GM12878 (cell line): ENCODE data around the gene GTF3A. TPM values are rescaled to one million over a fixed set of nuclear protein-coding genes. Genes with fewer than 3 reads are reported as not detected.

Experiments
- ATAC-seq: fragments of 200-7000 bp; cut with Tn5 transposase; 3 replicates; pipeline ENCODE4 v1.9.1; 2020; ENCODE audit warnings: mild to moderate bottlenecking, moderate library complexity
- BruUV-seq: library from RNA; stranded (reverse); fragments of 400-500 nt; replicated peaks from 2 replicates; lab custom pipeline; 2021; lab: Mats Ljungman, UMichigan
- CTCF ChIA-PET: fragments of 300-600 bp; sonication (Branson Sonifier 250); formaldehyde crosslinking; extraction: SDS; loops from one replicate; lab custom pipeline; 2021; ENCODE audit warnings: inconsistent platforms; lab: Yijun Ruan, JAX
- POLR2A ChIA-PET: fragments of 350-600 bp; formaldehyde crosslinking; extraction: SDS; loops from one replicate; lab custom pipeline; 2021; ENCODE audit warnings: inconsistent platforms; lab: Charles Lee
- RAD21 ChIA-PET: fragments of 300-600 bp; sonication (Branson Sonifier 250); formaldehyde crosslinking; loops from one replicate; lab custom pipeline; 2023; ENCODE audit warnings: antibody characterized with exemption; ENCODE audit not compliant: unreplicated experiment; lab: Charles Lee
- SMC1A ChIA-PET: fragments of 300-600 bp; sonication (Branson Sonifier 250); formaldehyde crosslinking; loops from one replicate; lab custom pipeline; 2023; ENCODE audit not compliant: unreplicated experiment, uncharacterized antibody; lab: Charles Lee
- DNase-seq: peaks from one replicate; pipeline ENCODE4 v3.0.0-alpha.2; 2011; ENCODE audit warnings: low read depth, low spot score
- FAIRE-seq: peaks from 3 replicates; lab custom pipeline; 2011; peaks lifted over from hg19 to GRCh38; lab: Jason Lieb, UNC
- H2AFZ ChIP-seq: 2 replicates; pipeline ENCODE4 v1.6.0; 2011; ENCODE audit warnings: low read depth, low read length, control low read depth; ENCODE audit not compliant: control insufficient read depth
- H3K27ac ChIP-seq: 2 replicates; pipeline ENCODE4 v1.5.1; 2011; ENCODE audit warnings: control low read depth; ENCODE audit not compliant: control insufficient read depth, insufficient read depth
- H3K27me3 ChIP-seq, 2 experiments: replicated peaks in 1 of 2; 2 replicates each; pipeline versions ENCODE4 v1.6.0 to v1.6.1; 2011; ENCODE audit warnings: low read length in 1 of 2; ENCODE audit not compliant: control insufficient read depth in 2 of 2, insufficient read depth in 2 of 2
- H3K36me3 ChIP-seq, 2 experiments: 2 replicates each; pipeline ENCODE4 v1.5.1; 2011; ENCODE audit warnings: low read length in 1 of 2; ENCODE audit not compliant: control insufficient read depth in 2 of 2, insufficient read depth in 2 of 2
- H3K4me1 ChIP-seq: 2 replicates; pipeline ENCODE4 v1.6.1; 2011; ENCODE audit warnings: mild to moderate bottlenecking, low read length, moderate library complexity, mixed read lengths; ENCODE audit not compliant: control insufficient read depth, insufficient read depth
- H3K4me2 ChIP-seq: 2 replicates; pipeline ENCODE4 v1.6.0; 2011; ENCODE audit warnings: control low read depth; ENCODE audit not compliant: control insufficient read depth, insufficient read depth
- H3K4me3 ChIP-seq: fragments of 200-600 bp; sonication (generic); 2 replicates; pipeline ENCODE4 v1.5.1; 2016
- H3K79me2 ChIP-seq: 2 replicates; pipeline ENCODE4 v1.6.0; 2011; ENCODE audit warnings: low read length; ENCODE audit not compliant: control insufficient read depth, insufficient read depth
- H3K9ac ChIP-seq: 2 replicates; pipeline ENCODE4 v1.8.0; 2011; ENCODE audit warnings: low read length, control low read depth, mixed read lengths; ENCODE audit not compliant: control insufficient read depth, insufficient read depth
- H3K9me3 ChIP-seq: replicated peaks from 3 replicates; pipeline ENCODE4 v1.5.1; 2011; ENCODE audit warnings: mild to moderate bottlenecking, low read length; ENCODE audit not compliant: control insufficient read depth, insufficient read depth
- H4K20me1 ChIP-seq: 2 replicates; pipeline ENCODE4 v1.6.0; 2011; ENCODE audit not compliant: control insufficient read depth, insufficient read depth
- CBX3 ChIP-seq: fragments of 200-600 bp; sonication (generic); IDR thresholded peaks from 2 replicates; pipeline ENCODE4 v1.6.1; 2016; ENCODE audit warnings: low read depth, borderline replicate concordance
- CHD4 ChIP-seq: fragments of 200-600 bp; sonication (generic); IDR thresholded peaks from 2 replicates; pipeline ENCODE4 v1.6.1; 2016; ENCODE audit warnings: mild to moderate bottlenecking
- GABPA ChIP-seq: IDR thresholded peaks from 2 replicates; pipeline ENCODE4 v1.6.1; 2014; ENCODE audit warnings: antibody characterized with exemption, low read depth, mild to moderate bottlenecking, inconsistent platforms
- NFYA ChIP-seq: IDR thresholded peaks from 2 replicates; pipeline ENCODE4 v1.6.1; 2011; ENCODE audit warnings: low read depth, mild to moderate bottlenecking, low read length, improper control_type of control experiment, borderline replicate concordance
- NR2C2 ChIP-seq: IDR thresholded peaks from 2 replicates; pipeline ENCODE4 v1.6.1; 2011; ENCODE audit warnings: borderline replicate concordance, low read depth; ENCODE audit not compliant: control insufficient read depth, insufficient read length
- POLR2A ChIP-seq: IDR thresholded peaks from 2 replicates; pipeline ENCODE4 v1.6.1; 2011; ENCODE audit warnings: low read depth, mild to moderate bottlenecking, low read length
- RUNX3 ChIP-seq: IDR thresholded peaks from 2 replicates; pipeline ENCODE4 v1.6.1; 2012; ENCODE audit warnings: low read length, inconsistent platforms
- SMARCA5 ChIP-seq: fragments of 450-650 bp; IDR thresholded peaks from 2 replicates; pipeline ENCODE4 v1.6.1; 2017; ENCODE audit warnings: mild to moderate bottlenecking
- SREBF1 ChIP-seq: IDR thresholded peaks from 2 replicates; pipeline ENCODE4 v1.6.1; 2012; ENCODE audit warnings: mild to moderate bottlenecking, low read length
- SUPT20H ChIP-seq: IDR thresholded peaks from 2 replicates; pipeline ENCODE4 v1.6.1; 2011; ENCODE audit warnings: low read depth, mild to moderate bottlenecking, low read length, moderate library complexity, borderline replicate concordance; ENCODE audit not compliant: control insufficient read depth
- SUZ12 ChIP-seq: fragments of 200-600 bp; sonication (generic); IDR thresholded peaks from one replicate; pipeline ENCODE4 v1.6.1; 2018; ENCODE audit warnings: antibody characterized with exemption, mild to moderate bottlenecking; ENCODE audit not compliant: unreplicated experiment
- YBX1 ChIP-seq: fragments of 450-650 bp; IDR thresholded peaks from 2 replicates; pipeline ENCODE4 v1.6.1; 2016; ENCODE audit warnings: antibody characterized with exemption
- ZSCAN29 ChIP-seq: fragments of 450-650 bp; IDR thresholded peaks from 2 replicates; pipeline ENCODE4 v1.6.1; 2017; ENCODE audit warnings: mild to moderate bottlenecking, moderate library complexity
- WGBS: methylation state at CpG from one replicate; pipeline ENCODE4 v1.1.6; 2016; ENCODE audit warnings: low lambda C conversion rate; ENCODE audit not compliant: insufficient replicate concordance, insufficient coverage; ENCODE audit errors: missing lambda C conversion rate; 5-methylcytosine and 5-hydroxymethylcytosine counted together
- in situ Hi-C: fragments of 300-500 bp; cut with MboI; formaldehyde crosslinking; loops from 9 replicates; pipeline ENCODE4 v1.14.3; 2018; ENCODE audit warnings: mixed read lengths
- intact Hi-C: fragments of 100-400 bp; cut with micrococcal nuclease; formaldehyde crosslinking; loops from one replicate; pipeline ENCODE4 v1.14.2; 2022; ENCODE audit not compliant: unreplicated experiment
- polyA plus RNA-seq, 11 experiments: library from polyadenylated mRNA; depleted of rRNA in 4 of 11; unstranded in 6 of 11; stranded (reverse) in 5 of 11; fragments of >200 nt; fragmentation: Nextera tagmentation in 4 of 11; fragmentation: Illumina TruSeq in 1 of 11; extraction: Ambion mirVana in 4 of 11; extraction: Trizol in 1 of 11; gene quantifications; 1 replicate in 1 of 11; 2 replicates in 10 of 11; pipeline versions ENCODE4 v1.2.1 to v1.2.3, GENCODE V29; 2011 to 2016; ENCODE audit warnings: inconsistent platforms in 2 of 11, missing spikeins in 2 of 11, low read depth in 1 of 11
- total RNA-seq, 4 experiments: library from RNA; depleted of rRNA in 3 of 4; stranded (reverse); fragments of >200 nt in 3 of 4; fragmentation: Illumina TruSeq in 1 of 4; extraction: Trizol in 1 of 4; gene quantifications; 2 replicates each; pipeline versions ENCODE4 v1.2.1 to v1.2.3, GENCODE V29; 2013 to 2021
- TF ChIP-seq, protein P1 (sequence below): IDR thresholded peaks from 2 replicates; pipeline ENCODE4 v1.6.1; 2012; ENCODE audit warnings: improper control_type of control experiment, low read depth, low read length; ENCODE audit not compliant: insufficient replicate concordance
- TF ChIP-seq, protein P2 (sequence below): IDR thresholded peaks from 2 replicates; pipeline ENCODE4 v1.6.1; 2011; ENCODE audit warnings: borderline replicate concordance, low read depth, mild to moderate bottlenecking, moderate library complexity, low read length; ENCODE audit not compliant: insufficient read depth, poor library complexity, severe bottlenecking
- TF ChIP-seq, protein P3 (sequence below): fragments of 150-350 bp; IDR thresholded peaks from 2 replicates; pipeline ENCODE4 v1.6.1; 2016; ENCODE audit warnings: low read depth, low read length

GTF3A gene
- total and polyA plus RNA-seq, 10 of the 15 experiments (the other 5 are each of a cell fraction or from before 2014, with no cell fraction given): 74.2 to 524 (median 216) TPM

DNA sequence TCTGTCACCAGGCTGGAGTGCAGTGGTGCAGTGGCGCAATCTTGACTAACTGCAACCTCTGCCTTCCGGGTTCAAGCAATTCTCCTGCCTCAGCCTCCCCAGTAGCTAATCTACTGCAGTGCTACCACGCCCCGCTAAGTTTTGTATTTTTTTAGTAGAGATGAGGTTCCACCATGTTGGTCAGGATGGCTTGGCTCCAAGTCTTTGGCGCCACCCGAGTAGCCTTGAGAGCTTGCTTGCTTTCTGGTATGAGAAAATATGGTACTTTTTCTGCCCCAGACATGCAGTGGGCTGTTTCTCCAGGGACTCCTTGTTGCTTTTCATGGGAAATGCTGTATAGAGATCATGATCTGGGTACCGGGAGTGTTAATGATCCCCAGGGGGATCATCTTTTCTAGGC is 34.5 kb upstream of the GTF3A start (continued):
- TF ChIP-seq, protein P1, sequence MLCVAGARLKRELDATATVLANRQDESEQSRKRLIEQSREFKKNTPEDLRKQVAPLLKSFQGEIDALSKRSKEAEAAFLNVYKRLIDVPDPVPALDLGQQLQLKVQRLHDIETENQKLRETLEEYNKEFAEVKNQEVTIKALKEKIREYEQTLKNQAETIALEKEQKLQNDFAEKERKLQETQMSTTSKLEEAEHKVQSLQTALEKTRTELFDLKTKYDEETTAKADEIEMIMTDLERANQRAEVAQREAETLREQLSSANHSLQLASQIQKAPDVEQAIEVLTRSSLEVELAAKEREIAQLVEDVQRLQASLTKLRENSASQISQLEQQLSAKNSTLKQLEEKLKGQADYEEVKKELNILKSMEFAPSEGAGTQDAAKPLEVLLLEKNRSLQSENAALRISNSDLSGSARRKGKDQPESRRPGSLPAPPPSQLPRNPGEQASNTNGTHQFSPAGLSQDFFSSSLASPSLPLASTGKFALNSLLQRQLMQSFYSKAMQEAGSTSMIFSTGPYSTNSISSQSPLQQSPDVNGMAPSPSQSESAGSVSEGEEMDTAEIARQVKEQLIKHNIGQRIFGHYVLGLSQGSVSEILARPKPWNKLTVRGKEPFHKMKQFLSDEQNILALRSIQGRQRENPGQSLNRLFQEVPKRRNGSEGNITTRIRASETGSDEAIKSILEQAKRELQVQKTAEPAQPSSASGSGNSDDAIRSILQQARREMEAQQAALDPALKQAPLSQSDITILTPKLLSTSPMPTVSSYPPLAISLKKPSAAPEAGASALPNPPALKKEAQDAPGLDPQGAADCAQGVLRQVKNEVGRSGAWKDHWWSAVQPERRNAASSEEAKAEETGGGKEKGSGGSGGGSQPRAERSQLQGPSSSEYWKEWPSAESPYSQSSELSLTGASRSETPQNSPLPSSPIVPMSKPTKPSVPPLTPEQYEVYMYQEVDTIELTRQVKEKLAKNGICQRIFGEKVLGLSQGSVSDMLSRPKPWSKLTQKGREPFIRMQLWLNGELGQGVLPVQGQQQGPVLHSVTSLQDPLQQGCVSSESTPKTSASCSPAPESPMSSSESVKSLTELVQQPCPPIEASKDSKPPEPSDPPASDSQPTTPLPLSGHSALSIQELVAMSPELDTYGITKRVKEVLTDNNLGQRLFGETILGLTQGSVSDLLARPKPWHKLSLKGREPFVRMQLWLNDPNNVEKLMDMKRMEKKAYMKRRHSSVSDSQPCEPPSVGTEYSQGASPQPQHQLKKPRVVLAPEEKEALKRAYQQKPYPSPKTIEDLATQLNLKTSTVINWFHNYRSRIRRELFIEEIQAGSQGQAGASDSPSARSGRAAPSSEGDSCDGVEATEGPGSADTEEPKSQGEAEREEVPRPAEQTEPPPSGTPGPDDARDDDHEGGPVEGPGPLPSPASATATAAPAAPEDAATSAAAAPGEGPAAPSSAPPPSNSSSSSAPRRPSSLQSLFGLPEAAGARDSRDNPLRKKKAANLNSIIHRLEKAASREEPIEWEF: no peak
- TF ChIP-seq SMARCA5 (no peak), NFYA (no peak), NR2C2 (no peak), SREBF1 (no peak), SUPT20H (no peak), YBX1 (no peak), CBX3 (no peak)

DNA sequence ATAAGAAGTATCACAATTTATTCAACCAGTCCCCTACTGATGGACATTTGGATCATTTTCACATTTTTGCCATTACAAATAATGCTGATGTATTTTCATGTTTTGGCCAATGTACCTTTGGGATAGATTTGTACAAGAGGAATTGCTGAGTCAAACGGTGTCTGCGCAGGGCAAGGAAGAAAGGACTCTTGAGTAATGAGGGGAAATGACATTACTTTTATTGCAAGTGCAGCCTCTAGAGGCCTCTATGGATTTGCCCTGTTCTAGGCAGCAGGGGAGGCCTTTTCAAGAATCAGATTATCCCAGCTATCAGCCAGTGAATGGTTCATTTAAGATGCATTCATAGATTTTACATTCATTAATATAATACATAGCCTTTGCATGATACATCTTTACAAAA is 32.9 kb upstream of the GTF3A start:
- Histone ChIP-seq H3K9ac (no peak overlapping the region), H4K20me1 (no peaks in the 10 kb centered on the region), H3K4me2 (no peak overlapping the region), H3K4me3 (no peak overlapping the region), H3K9me3 (no peaks in the 10 kb centered on the region), H3K36me3 (no peaks in the 10 kb centered on the region), H3K27ac (no peak overlapping the region), H3K79me2 (no peaks in the 10 kb centered on the region), H3K27me3 (no peaks in the 10 kb centered on the region), H3K4me1 (no peaks in the 10 kb centered on the region), H2AFZ (no peak overlapping the region)
- WGBS: 77% methylated on average over 2 of the region's 2 CpGs
- in situ Hi-C loops: no loop called here
- ChIA-PET CTCF (interaction anchor here (0.6 to 0.9 kb wide), 3 partner anchors 10 to 437 kb away, joined by 3 to 4 read pairs (median 3); no protein-coding TSS in a partner anchor), SMC1A (no interaction called here), RAD21 (no interaction called here), POLR2A (no interaction called here)
- BruUV-seq: no TSS peak
- intact Hi-C loops: no loop called here
- no peak for DNase-seq
- ATAC-seq: no peak
- FAIRE-seq: no peak
- TF ChIP-seq, protein P2, sequence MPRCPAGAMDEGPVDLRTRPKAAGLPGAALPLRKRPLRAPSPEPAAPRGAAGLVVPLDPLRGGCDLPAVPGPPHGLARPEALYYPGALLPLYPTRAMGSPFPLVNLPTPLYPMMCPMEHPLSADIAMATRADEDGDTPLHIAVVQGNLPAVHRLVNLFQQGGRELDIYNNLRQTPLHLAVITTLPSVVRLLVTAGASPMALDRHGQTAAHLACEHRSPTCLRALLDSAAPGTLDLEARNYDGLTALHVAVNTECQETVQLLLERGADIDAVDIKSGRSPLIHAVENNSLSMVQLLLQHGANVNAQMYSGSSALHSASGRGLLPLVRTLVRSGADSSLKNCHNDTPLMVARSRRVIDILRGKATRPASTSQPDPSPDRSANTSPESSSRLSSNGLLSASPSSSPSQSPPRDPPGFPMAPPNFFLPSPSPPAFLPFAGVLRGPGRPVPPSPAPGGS: no peak
- TF ChIP-seq POLR2A (no peak), SUZ12 (no peak), RUNX3 (no peak), ZSCAN29 (no peak), CHD4 (no peak), GABPA (no peak)
- TF ChIP-seq, protein P3, sequence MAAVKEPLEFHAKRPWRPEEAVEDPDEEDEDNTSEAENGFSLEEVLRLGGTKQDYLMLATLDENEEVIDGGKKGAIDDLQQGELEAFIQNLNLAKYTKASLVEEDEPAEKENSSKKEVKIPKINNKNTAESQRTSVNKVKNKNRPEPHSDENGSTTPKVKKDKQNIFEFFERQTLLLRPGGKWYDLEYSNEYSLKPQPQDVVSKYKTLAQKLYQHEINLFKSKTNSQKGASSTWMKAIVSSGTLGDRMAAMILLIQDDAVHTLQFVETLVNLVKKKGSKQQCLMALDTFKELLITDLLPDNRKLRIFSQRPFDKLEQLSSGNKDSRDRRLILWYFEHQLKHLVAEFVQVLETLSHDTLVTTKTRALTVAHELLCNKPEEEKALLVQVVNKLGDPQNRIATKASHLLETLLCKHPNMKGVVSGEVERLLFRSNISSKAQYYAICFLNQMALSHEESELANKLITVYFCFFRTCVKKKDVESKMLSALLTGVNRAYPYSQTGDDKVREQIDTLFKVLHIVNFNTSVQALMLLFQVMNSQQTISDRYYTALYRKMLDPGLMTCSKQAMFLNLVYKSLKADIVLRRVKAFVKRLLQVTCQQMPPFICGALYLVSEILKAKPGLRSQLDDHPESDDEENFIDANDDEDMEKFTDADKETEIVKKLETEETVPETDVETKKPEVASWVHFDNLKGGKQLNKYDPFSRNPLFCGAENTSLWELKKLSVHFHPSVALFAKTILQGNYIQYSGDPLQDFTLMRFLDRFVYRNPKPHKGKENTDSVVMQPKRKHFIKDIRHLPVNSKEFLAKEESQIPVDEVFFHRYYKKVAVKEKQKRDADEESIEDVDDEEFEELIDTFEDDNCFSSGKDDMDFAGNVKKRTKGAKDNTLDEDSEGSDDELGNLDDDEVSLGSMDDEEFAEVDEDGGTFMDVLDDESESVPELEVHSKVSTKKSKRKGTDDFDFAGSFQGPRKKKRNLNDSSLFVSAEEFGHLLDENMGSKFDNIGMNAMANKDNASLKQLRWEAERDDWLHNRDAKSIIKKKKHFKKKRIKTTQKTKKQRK: no peak
